WTC11 (cell line): ENCODE data around the gene ARHGAP6.

Experiments
- SP1 ChIP-seq: sonication (generic); formaldehyde crosslinking; conservative IDR thresholded peaks from 2 replicates; pipeline ENCODE4 v1.8.1; 2022; ENCODE audit warnings: missing genetic modification reagents
- TEAD4 ChIP-seq: sonication (generic); formaldehyde crosslinking; IDR thresholded peaks from 2 replicates; pipeline ENCODE4 v1.8.0; 2022; ENCODE audit warnings: mild to moderate bottlenecking, missing genetic modification reagents
- ZBTB21 ChIP-seq: sonication (generic); formaldehyde crosslinking; IDR thresholded peaks from 2 replicates; pipeline ENCODE4 v1.8.1; 2023; ENCODE audit warnings: mild to moderate bottlenecking, missing genetic modification reagents, borderline replicate concordance
- ZNF512 ChIP-seq: sonication (generic); formaldehyde crosslinking; IDR thresholded peaks from 2 replicates; pipeline ENCODE4 v1.8.1; 2022; ENCODE audit warnings: missing genetic modification reagents, borderline replicate concordance
- TF ChIP-seq, protein P1 (sequence below): sonication (generic); formaldehyde crosslinking; IDR thresholded peaks from 2 replicates; pipeline ENCODE4 v1.8.0; 2022; ENCODE audit warnings: mild to moderate bottlenecking, missing genetic modification reagents
- TF ChIP-seq, protein P2 (sequence below): fragments of 200-600 bp; IDR thresholded peaks from 2 replicates; pipeline ENCODE4 v1.8.0; 2022; ENCODE audit warnings: antibody characterized with exemption

DNA sequence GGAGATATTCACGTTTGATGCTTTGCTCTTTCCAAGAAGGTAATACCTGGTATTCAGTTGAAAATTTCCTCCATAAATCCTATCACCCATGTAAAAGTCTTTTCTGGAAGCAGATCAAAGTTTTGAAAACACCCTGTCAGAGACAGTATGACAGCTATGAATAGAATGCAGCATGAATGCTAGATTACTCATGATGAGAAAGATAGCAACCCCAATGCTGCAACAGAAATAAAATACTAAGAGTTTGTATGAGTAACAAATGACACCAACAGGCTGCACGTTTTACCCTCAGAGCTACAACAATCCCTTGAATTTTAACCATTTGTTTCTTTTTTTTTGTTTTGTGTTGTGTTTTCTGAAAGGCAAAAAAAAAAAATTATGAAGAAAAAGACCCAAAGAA, 108.6 kb downstream of the ARHGAP6 start:
- TF ChIP-seq, protein P1, sequence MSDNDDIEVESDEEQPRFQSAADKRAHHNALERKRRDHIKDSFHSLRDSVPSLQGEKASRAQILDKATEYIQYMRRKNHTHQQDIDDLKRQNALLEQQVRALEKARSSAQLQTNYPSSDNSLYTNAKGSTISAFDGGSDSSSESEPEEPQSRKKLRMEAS, result no peak
- no peak for TF ChIP-seq TEAD4
- TF ChIP-seq ZBTB21 (CRISPR knock-in tag), result no peak
- no peak for TF ChIP-seq ZNF512 (CRISPR knock-in tag)
- TF ChIP-seq, protein P2, sequence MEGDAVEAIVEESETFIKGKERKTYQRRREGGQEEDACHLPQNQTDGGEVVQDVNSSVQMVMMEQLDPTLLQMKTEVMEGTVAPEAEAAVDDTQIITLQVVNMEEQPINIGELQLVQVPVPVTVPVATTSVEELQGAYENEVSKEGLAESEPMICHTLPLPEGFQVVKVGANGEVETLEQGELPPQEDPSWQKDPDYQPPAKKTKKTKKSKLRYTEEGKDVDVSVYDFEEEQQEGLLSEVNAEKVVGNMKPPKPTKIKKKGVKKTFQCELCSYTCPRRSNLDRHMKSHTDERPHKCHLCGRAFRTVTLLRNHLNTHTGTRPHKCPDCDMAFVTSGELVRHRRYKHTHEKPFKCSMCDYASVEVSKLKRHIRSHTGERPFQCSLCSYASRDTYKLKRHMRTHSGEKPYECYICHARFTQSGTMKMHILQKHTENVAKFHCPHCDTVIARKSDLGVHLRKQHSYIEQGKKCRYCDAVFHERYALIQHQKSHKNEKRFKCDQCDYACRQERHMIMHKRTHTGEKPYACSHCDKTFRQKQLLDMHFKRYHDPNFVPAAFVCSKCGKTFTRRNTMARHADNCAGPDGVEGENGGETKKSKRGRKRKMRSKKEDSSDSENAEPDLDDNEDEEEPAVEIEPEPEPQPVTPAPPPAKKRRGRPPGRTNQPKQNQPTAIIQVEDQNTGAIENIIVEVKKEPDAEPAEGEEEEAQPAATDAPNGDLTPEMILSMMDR, result no peak
- TF ChIP-seq SP1 (CRISPR knock-in tag), result no peak
